Kidney capillary endothelial cell (primary cell): ENCODE measurements around the gene MMS19.

Experiments used
- DNase-seq: peaks from one replicate; pipeline ENCODE4 v3.0.0-alpha.2; 2018; ENCODE audit warnings: low spot score

The MMS19 gene

DNA sequence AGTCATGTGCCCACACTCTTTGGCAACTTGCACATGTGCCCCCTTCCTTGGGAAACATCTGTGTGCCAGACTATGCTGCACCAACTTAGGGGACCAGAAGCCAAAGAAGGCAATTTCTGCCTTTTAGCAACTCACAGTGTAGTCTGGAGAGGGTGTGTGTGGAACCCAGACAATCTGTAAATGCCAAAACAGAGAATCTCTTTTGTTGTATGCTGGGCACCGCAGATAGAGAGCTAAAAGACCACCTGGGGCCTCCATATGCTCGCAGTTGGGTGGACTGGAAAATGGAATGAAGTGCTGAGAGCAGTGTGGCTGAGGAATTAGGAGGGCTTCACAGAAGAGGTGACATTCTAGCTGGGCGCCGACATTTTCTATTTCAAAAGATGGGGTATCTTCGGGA is 26.9 kb upstream of the MMS19 start:
- DNase-seq = no peak

DNA sequence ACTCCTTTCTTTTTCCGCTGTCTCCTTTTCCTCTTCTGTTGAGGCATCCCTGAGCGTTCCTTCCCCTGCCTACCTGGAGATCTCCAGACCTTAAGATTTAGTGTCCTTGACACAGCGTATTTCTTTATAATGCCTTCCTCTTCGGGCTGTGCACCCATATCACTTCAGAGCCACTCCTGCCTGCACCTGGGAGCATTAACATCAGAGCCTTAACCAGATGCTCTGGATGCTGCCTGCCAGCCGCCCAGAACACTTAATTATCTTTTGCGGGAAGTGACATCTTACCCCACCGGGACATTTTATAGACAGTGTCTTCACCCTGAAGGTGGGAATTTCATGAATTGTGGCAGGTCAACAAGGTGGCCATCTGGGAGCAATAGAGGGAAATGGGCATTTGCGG is 24.7 kb upstream of the MMS19 start:
- no peak for DNase-seq

DNA sequence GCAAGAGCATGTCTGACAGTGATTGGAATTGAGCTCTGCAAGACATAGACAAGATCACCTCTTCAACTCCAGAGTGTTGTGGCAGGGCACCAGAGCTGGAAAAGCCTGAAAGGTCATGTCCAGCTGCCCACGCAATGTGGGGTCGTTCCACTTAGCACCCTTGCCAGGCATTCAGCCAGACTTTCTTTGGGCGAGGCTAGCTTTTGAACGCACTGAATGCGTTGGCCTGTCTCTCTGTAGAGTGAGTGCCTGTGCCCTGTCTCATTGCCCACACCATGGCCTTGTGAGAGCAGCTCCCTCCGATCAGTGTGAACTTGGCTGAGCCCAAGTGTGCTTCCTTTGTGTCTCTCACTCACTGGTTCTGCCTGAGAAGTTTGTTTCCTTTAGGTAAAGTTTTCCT is 23.8 kb upstream of the MMS19 start:
- no peak for DNase-seq

DNA sequence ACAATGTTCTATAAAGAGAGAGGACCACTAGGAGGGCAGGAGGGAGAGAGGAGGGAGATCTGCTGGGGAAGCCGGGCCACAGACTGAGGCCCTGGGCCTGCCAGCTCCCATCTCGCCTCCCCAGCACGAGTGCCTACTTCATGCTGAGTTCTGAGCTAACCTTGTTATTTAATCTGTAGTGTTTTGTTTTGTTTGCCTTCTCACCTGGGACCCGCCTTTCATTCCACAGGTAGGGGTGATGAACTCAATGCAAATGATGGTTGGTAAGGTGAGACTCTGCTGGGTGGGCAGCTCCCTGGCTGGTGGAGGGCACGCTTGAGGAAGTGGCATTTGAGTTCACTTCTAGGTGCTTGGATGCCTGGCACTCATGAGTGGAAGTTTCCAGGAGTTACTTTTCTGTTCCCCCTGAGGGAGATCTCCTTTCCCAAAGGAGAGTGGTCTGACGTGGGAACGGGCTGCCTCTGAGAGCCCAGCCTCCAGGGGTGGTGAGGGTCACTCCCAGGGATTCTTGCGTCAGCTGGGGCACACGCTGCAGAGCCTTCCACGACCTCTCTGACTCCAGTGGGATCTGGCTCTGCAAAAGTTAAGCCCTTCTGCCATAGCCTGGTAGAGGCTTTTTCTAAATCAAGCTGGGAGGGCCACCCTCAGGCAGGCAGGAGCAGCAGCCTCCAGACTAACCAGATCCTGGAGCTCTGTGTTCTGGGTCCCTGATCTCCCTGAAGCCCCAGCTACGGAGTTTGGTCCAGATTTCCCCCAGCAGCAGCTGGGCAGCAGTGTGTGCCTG is 22.9 kb upstream of the MMS19 start:
- DNase-seq = no peak

DNA sequence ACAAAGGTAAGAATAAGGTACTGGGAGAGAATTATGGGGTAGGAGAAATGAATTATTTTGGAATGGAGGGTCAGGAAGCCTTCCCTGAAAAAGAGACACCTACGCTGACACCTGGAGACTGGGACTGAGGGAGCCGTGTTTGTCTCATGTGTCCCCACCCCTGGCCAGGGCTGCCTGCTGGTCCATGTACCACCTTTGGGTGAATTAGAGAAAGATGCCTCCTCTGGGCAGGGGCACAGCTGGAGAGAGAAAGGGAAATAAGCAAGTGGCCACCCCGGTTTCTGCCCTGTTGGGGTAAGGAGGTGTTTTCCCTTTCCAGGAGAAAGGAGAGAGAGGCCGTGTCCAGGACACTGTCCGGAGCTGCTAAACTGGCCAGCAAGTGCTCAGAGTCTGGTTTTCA is 22.3 kb upstream of the MMS19 start:
- no peak for DNase-seq

DNA sequence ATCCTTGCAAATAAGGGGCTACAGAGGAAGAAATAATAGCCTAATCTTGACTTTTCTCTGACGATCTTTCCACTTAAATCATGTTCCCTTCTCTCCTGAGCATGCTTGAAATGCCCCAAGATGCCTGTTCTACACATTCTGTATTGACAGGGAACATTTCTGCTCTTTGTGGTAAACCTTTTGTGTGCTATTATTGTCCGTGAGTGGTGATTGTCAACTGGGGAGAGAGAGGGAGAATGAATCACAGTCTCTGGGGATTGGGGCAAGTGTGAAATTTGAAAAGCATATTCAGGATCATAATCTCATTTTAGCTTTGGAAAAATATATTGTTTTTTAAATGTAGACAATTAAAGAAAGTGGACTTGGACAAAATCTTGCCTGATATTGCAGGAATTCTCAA is 21.1 kb upstream of the MMS19 start:
- no peak for DNase-seq

DNA sequence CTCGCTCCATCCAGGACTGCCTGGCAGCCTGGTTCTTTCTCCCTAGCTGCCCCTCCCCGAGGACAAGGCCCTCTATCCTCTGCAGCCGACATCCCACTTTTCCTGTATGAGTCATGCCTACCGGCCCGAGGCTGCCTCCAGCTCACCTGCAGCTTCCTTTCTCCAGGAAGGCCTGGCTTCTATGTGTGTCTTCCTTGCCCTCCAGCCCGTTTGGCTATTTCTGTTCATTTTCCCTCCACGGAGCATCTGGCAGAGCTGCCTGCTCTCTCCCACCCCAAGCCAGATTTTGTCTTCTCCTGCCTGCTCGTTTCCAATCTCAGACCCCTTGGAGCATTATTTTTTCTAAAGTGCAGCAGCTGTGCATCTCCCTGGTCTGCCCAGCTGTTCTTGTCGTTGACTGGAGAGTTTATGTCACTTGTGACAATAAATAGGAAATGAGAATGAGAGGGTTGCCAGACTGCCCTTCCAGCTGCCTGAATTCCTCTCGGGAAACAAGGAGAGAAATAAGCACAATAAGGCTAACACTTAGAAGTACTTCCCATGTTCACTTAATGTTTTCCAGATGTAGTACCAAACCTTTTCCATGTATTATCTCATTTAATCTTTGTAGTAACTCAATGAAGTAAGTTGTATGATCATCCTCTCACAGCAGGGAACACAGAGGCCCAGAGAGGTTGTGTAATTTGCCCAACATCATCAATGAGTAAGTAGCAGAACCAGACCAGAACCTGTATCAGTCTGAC is 20.2 kb upstream of the MMS19 start:
- DNase-seq = peak; percentile 52

DNA sequence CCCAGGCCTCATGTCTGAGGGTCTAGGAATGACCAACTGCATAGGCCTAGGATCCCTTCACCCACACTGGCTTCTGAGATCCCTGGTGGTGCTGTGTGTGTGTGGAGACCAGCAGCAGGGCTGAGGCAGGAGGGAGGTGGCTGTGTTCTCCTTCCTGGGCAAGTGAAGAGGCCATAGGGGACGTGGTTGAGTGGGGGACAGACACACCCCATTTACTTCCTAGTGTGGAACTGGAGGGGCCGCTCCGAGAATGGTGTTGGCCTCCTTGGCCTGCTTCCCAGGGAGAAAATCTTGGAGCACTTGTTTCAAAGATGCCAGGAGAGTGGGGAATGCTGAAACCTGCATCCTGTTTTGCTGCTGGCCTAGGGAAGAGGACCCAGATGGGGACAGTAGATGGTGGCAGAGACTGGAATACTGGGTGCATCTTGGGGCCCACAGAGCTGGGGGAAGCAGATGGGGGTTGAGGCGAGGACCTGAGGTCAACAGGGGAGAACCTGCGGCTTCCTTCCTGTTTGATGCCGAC is 19.6 kb upstream of the MMS19 start:
- DNase-seq = no peak

DNA sequence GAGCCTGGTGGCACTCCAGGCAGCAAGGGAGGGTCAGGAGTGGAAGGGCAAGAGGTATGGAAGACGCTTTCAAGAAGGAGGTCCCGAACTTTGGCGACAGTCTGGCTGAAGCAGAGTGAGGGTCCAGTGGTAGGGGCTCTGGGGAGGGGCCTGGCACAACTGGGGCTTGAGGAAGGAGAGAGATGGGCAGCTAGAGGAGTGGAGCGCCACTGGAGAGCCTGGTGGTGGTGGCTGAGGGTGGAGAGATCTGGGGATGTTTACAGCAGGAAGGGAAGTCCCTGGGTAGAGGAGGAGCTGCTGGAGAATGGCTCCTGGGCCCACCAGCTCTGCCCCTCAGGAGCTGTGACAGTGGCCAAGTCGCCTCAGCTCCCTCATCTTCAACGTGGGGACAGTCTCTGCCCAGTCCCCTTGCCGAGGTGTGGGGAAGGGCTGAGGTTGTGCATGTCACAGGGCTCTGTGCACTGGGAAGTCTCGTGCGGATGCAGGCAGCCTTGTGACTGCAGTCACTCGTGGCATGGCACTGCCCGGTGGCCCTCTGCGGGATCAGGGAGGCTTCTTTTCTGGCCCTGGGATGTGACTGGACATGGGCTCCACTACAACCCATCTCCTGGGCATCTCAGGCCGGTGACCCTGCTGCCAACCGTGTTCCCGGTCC is 19.0 kb upstream of the MMS19 start:
- no peak for DNase-seq

DNA sequence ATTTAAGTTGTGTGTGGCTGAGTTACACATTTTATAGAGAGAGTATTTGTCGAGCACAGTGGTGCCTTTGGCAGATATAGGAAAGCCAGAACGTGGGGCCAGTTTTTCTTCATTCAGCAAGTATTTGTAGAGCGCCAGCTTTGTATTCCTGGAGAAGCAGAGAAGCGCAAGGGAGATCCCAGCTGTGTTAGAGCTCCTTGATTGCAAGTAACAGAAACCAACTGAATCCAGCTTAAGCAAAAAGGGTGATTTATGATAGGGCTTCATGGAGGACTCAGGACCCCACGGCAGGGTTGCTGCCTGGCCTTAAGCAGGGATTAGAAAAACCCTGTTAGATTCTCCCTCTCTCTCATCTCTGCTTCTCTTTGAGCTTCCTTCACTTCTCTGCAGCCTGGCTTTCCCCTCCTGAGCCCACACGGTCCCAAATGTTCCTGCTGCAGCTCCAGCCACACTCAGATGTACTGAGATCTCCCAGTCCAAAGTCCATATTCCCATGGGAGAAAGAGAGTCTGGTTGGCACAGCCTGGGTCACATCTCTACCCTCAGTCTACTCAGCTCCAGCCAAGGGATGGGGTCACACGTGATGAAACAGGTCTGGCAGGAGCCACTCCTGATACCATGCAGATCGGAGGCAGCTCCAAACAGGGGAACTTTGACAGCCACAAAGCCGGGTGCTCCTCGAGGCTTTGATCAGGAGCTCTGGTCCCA is 17.2 kb upstream of the MMS19 start:
- DNase-seq = no peak

DNA sequence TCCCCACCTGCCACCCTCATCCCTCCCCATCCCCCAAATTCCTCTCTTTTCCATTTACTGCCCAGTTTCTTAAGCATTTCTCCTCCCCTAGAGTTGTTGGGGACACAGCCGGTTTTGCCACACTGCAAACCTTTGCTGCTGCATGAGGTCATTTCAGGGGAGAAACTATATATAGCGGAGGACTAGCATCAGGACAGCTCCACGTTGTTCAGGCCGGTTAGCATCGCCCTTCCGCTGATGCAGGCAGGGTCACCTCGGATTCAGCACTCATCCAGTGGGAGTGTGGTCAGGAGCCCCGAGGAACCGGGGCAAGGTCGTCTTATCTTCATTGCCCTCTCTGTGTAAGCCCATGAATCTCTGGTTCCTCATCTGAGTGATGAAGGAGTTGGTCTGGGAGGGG is 16.1 kb upstream of the MMS19 start:
- no peak for DNase-seq

DNA sequence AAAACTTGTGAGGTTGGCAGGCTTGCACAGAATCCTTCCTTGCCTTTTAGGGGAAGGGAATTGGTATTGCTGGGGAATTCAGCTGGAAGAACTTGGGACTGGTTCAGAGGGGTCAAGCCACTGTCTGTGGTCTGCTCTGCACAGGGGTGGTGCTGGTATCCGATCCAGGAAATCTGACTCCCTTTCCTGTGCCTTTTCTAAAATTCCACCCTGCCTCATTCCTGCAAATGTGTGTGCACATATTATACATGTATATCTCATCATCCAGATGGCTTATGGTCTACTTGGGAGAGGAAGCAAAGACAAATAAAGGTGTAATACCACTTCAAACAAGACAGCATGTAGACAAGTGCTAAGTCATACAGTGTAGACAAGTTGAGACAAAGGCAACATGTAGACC is 14.8 kb upstream of the MMS19 start:
- no peak for DNase-seq

DNA sequence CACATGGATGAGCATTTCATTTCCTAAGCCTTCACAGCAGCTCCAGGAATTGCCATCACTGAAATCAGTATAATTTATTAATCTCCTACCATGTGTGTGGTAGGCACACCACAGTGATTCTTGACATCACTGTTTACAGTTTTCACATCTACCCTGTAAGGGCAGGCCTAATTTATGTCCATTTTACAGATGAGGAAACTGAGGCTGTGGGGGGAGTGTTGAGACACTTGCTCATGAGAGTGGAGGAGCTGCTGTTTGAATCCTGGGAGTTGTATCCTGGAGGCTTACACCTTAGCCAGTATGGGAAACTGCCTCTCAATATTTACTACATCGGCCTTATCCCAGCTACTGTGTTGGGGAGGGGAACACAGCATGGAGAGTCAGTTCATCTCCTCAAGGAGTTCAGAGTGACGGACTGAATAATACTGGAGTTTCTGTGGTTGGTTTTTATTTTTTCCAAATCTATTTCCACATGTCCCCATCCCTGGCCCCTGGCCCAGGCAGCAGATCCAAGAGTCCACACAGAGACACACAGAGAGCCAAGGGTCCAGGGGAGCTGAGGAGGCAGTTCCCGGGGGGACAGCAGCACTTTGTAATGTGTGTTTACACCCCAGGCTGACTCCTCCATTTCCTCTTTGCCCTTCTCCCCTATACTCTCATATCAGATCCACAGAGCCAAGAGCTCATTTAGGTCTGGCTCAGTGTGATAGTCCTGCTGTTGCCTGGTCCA is 13.7 kb upstream of the MMS19 start:
- DNase-seq = no peak

DNA sequence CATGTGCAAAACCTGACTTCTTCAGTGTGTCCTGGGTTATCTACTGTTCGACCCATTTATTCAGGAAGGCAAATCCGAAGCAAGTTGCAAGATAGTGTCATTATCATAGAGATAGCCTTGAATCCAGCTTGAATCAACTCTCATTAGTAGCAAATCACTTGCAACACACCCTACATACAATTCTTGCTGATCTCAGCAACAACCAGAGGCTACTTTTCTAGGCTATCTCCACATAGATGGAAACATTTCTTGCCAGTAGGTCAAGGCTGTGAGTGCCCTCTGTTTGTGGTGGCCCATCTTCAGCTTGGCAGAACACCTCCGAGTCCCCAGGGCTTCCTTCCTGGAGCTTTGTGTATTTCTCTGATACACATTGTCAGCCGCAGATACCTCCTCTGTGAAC is 12.5 kb upstream of the MMS19 start:
- DNase-seq = no peak

DNA sequence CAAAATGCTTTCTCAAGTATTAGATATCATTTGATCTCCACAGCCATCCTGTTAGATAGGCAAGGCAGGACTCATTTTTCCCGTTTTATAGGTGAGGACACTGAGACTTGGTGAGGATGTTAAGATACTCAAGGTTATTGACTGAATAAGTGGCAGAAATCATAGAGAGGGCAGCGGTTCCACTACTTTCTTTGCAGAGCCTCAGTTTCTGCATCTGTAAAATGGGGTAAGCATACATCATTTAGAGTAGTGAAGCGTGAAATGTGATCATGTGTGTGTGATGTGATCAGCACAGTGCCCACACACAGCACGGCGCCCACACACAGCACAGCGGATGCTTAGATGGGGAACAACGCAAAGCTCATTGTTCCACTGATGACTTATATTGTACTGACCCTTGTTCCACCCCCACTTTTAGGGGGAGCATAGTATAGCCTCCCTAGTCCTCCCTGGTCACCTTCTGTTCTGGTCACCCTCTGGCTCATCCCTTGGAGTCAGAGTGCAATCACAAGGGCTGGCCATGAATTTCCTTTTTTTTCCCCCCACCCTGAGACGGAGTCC is 11.0 kb upstream of the MMS19 start:
- DNase-seq = no peak

DNA sequence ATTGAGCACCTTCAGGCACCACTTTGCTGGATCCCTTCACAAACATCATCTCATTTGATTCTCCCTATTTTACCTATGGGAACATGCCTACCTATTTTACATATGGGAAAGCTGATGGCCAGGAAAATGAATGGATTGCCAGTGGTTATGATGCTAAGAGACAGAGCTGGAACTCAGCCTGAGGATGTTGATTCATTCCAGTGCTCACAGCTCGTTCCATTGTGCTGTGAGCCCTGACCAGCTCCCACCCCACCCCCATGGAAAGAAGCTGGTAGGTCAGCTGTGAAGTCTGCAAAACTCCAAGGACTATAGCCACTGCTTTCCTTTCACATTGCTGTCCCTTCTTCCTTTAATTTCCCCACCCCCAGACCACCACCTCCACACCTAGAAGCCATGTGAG is 10.1 kb upstream of the MMS19 start:
- peak; percentile 62 for DNase-seq

DNA sequence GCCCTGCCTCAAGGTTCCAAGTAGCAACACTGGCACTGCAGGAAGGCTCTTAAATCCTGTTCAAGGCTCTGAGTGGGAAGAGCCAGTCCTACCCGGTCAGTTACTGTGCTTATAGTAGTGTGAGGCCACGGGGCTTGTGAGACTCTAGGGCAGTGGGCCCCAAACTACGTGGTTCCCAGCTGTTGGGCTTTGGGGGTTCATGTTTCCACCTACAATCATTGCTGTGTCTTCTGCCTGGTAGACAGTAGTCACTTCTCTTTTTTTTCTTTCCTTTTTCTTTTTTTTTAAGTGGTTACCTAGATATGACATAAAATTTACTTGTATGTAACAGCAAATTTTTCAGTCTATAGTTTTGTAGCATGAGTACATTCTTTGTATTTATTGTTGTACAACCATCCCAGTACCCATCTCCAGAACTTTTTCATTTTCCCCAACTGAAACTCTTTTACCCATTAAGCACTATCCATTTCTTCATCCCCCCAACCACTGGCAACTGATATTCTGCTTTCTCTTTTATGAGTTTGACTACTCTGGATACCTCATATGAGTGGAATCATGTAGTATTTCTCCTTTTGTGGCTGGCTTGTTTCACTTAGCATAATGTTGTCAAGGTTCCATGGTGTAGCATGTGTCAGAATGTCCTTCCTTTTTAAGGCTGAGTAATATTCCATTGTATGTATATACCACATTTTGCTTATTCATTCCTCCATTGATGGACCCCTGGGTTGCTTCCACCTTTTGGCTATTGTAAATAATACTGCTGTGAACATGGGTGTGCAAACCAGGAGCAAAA is 8.2 kb upstream of the MMS19 start:
- DNase-seq = no peak

DNA sequence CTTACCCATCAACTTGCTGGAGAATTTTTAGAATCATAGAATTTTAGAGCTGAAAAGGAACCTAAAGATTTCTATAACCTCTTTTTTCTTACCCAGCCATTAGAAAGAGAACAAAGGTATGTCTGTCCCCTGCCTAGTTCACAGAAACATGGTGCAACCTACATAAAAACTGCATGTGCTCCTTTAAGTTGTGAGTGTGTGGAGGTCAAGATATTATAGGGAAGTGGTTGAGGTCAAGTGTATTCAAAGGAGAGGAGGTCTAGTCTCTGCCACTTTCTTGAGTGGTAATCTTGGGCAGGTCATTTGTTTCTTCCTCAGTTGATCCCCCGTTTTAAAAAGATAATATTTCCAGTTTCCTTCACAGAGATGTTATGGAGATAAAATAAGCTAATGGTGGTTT is 6.9 kb upstream of the MMS19 start:
- no peak for DNase-seq

DNA sequence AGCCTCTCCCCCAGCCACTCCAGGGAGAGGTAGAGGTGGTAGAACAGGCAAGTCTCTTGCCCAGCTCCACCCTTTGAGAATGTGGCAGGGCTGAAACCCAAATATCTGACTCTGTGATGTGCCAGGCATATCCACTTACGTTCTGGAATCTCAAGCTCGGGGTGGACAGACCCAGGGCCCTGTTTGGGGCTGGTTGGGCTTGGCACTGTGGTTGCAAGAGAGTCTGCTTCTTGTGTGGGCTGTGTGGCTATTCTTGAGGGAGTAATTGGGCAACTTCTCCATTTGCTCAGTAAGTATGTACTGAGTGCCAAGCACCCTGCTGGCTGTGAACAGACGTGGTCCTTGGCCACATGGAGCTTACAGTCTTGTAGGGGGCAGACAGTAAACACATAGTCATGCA is 5.2 kb upstream of the MMS19 start:
- no peak for DNase-seq

DNA sequence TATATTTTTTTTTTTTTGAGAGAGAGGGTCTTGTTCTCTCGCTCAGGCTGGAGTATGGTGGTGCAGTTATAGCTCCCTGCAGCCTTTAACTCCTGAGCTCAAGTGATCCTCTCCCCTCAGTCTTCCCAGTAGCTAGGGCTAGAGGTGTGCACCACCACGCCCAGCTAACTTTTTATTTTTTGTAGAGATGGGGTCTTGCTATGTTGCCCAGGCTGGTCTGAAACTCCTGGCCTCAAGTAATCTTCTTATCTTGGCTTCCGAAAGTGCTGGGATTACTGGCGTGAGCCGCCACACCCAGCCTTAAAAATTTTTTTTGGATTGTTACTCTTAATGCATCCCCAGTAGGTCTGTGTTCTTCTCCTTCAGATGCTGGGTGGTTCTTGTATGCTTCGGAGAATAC is 4.7 kb upstream of the MMS19 start:
- DNase-seq = no peak

DNA sequence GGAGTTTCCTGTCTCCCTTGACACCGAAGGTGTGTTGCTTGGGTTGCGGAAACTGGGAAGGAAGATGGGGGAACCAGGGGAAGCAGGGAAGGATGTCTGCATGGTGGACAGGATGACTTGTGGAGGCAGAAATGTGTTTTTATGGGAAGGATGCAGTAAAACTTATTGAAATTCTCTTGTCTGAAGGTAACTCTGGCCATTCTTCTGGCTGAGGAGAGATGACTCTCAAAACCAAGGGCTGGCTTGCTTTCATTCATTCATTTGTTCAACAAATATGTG is 2.0 kb upstream of the MMS19 start:
- DNase-seq = no peak
